Gastrocnemius medialis (tissue), 4 donors: ENCODE measurements around the gene LMNTD2. TPM values are rescaled to one million over a fixed set of nuclear protein-coding genes. Genes with fewer than 3 reads are reported as not detected.

Source experiments
- ATAC-seq, 2 donors: fragments of 150-250 bp; one replicate each; pipeline ENCODE4 v1.9.1; 2016
- DNase-seq, 2 donors: peaks; one replicate each; pipeline ENCODE4 v3.0.0-alpha.2; 2019
- H3K27ac ChIP-seq, 4 donors: fragments of 200-600 bp; sonication (generic); 1 replicate in 1 of 4; 2 replicates in 3 of 4; pipeline ENCODE4 v1.5.1; 2016 to 2018; ENCODE audit warnings: mild to moderate bottlenecking in 2 of 4, moderate library complexity in 1 of 4
- H3K27me3 ChIP-seq, 3 donors: fragments of 200-600 bp; sonication (generic) in 2 of 3; 1 replicate in 1 of 3; 2 replicates in 2 of 3; pipeline versions ENCODE4 v1.5.1 to v1.6.0; 2016 to 2019; ENCODE audit warnings: mild to moderate bottlenecking in 1 of 3, moderate library complexity in 1 of 3
- H3K36me3 ChIP-seq, 2 donors: fragments of 200-600 bp; sonication (generic) in 1 of 2; one replicate each; pipeline ENCODE4 v1.5.1; 2017 to 2018
- H3K4me1 ChIP-seq, 2 donors: fragments of 200-600 bp; sonication (generic) in 1 of 2; one replicate each; pipeline ENCODE4 v1.5.1; 2016 to 2017; ENCODE audit warnings: mild to moderate bottlenecking in 2 of 2
- H3K4me3 ChIP-seq, 4 donors: fragments of 200-600 bp; sonication (generic) in 3 of 4; 1 replicate in 1 of 4; 2 replicates in 3 of 4; pipeline ENCODE4 v1.5.1; 2016 to 2019; ENCODE audit warnings: mild to moderate bottlenecking in 2 of 4
- H3K9me3 ChIP-seq, 3 donors: fragments of 200-600 bp; sonication (generic) in 2 of 3; 1 replicate in 1 of 3; 2 replicates in 2 of 3; pipeline ENCODE4 v1.5.1; 2016 to 2019
- POLR2A ChIP-seq, 2 donors: fragments of 450-650 bp; IDR thresholded peaks; one replicate each; pipeline ENCODE4 v1.6.1; 2017; ENCODE audit warnings: antibody characterized with exemption in 2 of 2, mild to moderate bottlenecking in 2 of 2, moderate library complexity in 2 of 2
- in situ Hi-C, 4 donors: fragments of 200-750 bp; cut with MboI; loops; one replicate each; pipeline versions ENCODE4 v1.15.0 to v1.8.0; 2017; ENCODE audit warnings: low sequenced_read_pairs in 4 of 4
- intact Hi-C: fragments of 100-400 bp; cut with DNase I; formaldehyde crosslinking; loops from one replicate; pipeline ENCODE4 v1.15.1; 2023; ENCODE audit warnings: low total_unique reads
- total RNA-seq, 4 donors: library from RNA; depleted of rRNA; stranded (reverse); fragments of >200 nt; gene quantifications; one replicate each; pipeline versions ENCODE4 v1.1.0 to v1.2.3, GENCODE V29; 2016
- TF ChIP-seq, protein P1 (sequence below), 5 experiments: fragments of 450-650 bp in 3 of 5; fragments of 200-600 bp in 2 of 5; sonication (generic) in 2 of 5; IDR thresholded peaks in 4 of 5; conservative IDR thresholded peaks in 1 of 5; 1 replicate in 4 of 5; 2 replicates in 1 of 5; pipeline ENCODE4 v1.5.1; 2016 to 2019; ENCODE audit warnings: antibody characterized with exemption in 5 of 5, mild to moderate bottlenecking in 3 of 5, moderate library complexity in 3 of 5

LMNTD2 gene
- total RNA-seq, 4 donors from 2014 or later = 0.13 to 1.5 TPM; not detected in 2

- no peaks in the 10 kb centered on the region for H3K9me3 ChIP-seq
- ATAC-seq = no peak
- no peak overlapping the region for H3K4me3 ChIP-seq
- TF ChIP-seq POLR2A (IDR thresholded peaks at IDR 0.05) = no peak
- TF ChIP-seq, protein P1, sequence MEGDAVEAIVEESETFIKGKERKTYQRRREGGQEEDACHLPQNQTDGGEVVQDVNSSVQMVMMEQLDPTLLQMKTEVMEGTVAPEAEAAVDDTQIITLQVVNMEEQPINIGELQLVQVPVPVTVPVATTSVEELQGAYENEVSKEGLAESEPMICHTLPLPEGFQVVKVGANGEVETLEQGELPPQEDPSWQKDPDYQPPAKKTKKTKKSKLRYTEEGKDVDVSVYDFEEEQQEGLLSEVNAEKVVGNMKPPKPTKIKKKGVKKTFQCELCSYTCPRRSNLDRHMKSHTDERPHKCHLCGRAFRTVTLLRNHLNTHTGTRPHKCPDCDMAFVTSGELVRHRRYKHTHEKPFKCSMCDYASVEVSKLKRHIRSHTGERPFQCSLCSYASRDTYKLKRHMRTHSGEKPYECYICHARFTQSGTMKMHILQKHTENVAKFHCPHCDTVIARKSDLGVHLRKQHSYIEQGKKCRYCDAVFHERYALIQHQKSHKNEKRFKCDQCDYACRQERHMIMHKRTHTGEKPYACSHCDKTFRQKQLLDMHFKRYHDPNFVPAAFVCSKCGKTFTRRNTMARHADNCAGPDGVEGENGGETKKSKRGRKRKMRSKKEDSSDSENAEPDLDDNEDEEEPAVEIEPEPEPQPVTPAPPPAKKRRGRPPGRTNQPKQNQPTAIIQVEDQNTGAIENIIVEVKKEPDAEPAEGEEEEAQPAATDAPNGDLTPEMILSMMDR (IDR thresholded peaks at IDR 0.05 in 4 of 5, conservative IDR thresholded peaks at IDR 0.05 in 1 of 5) = no peak
- peaks cover 5 to 7% of the 10 kb centered on the region in 2 donors for H3K4me1 ChIP-seq
- H3K36me3 ChIP-seq = peaks cover 0 to 96% of the 10 kb centered on the region in 2 donors
- H3K27me3 ChIP-seq = no peaks in the 10 kb centered on the region
- no peak for DNase-seq
- H3K27ac ChIP-seq = no peak overlapping the region
- in situ Hi-C loops = no loop called here
- intact Hi-C loops = no loop called here
Observed at GRCh38 chr11:607020-607780, 46.7 kb upstream of the LMNTD2 start.

- no peaks in the 10 kb centered on the region for H3K9me3 ChIP-seq
- H3K36me3 ChIP-seq = peaks cover 0 to 96% of the 10 kb centered on the region in 2 donors
- TF ChIP-seq, protein P1 (IDR thresholded peaks at IDR 0.05 in 4 of 5, conservative IDR thresholded peaks at IDR 0.05 in 1 of 5) = no peak
- no peak for TF ChIP-seq POLR2A (IDR thresholded peaks at IDR 0.05)
- H3K4me3 ChIP-seq = no peak overlapping the region
- in situ Hi-C loops (no loop called here), intact Hi-C loops (no loop called here)
- no peaks in the 10 kb centered on the region for H3K4me1 ChIP-seq
- no peaks in the 10 kb centered on the region for H3K27me3 ChIP-seq
- DNase-seq (no peak), ATAC-seq (no peak)
- no peak overlapping the region for H3K27ac ChIP-seq
Observed at GRCh38 chr11:606245-606644, 45.7 kb upstream of the LMNTD2 start.

DNA sequence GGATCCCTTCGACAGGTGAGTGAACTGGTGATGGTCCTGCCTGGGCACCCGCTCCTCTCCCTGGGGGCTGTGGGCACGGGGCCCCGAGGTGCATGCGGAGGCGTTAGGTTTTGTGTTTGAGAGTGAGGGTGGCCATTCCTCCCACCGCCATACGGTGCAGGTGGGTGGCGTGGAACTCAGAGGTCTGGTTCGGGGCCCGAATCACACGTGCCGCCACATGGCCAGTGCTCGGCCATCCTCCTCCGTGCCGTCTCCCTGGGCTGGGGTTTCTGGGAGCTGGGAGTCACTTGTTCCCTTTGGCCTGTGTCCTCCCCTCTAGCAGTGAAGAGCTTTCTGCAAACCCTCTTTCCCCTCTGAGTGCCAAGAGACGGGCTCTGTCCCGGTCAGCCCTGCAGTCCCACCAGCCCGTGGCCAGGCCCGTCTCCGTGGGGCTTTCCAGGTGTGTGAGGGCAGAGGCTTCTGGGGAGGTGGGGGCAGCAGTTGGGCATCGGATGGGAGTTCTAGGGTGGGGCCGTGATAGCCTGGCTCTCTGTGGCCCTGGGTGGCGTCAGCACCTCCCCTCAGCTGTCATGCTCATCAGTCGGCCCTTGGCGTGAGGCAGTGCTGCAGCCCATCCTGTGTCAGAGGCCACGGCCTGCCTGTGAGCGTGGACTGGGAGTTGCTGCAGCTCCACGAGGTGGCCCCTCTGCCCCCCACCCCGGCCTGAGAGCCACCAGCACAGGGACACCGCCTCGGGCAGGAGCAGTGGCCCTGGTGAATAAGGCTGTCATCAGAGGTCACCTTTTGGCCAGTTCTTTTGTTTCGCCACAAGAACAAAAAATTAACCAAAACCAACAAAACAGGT lies 45.0 kb upstream of the LMNTD2 start:
- Histone ChIP-seq H3K27ac (no peak overlapping the region), H3K4me3 (no peak overlapping the region), H3K9me3 (no peaks in the 10 kb centered on the region), H3K27me3 (no peaks in the 10 kb centered on the region), H3K36me3 (peaks cover 0 to 94% of the 10 kb centered on the region in 2 donors), H3K4me1 (no peaks in the 10 kb centered on the region)
- intact Hi-C loops = no loop called here
- ATAC-seq (no peak), DNase-seq (no peak)
- TF ChIP-seq, protein P1 (IDR thresholded peaks at IDR 0.05 in 4 of 5, conservative IDR thresholded peaks at IDR 0.05 in 1 of 5) = no peak
- TF ChIP-seq POLR2A (IDR thresholded peaks at IDR 0.05) = no peak
- in situ Hi-C loops = no loop called here

- in situ Hi-C loops (no loop called here), intact Hi-C loops (no loop called here)
- ATAC-seq = no peak
- Histone ChIP-seq H3K4me3 (no peak overlapping the region), H3K36me3 (peaks cover 0 to 93% of the 10 kb centered on the region in 2 donors), H3K27me3 (no peaks in the 10 kb centered on the region), H3K4me1 (no peaks in the 10 kb centered on the region), H3K27ac (no peak overlapping the region), H3K9me3 (no peaks in the 10 kb centered on the region)
- no peak for DNase-seq
- TF ChIP-seq, protein P1 (IDR thresholded peaks at IDR 0.05 in 4 of 5, conservative IDR thresholded peaks at IDR 0.05 in 1 of 5) = no peak
- no peak for TF ChIP-seq POLR2A (IDR thresholded peaks at IDR 0.05)
Observed at GRCh38 chr11:603154-603553, 42.6 kb upstream of the LMNTD2 start.
